Mesendoderm (in vitro differentiated cells): ENCODE data around the gene CLRN2.
A peak's percentile ranks its signal among the peaks of the same experiment; 100 is the strongest.
"Not testable (repeated sequence)": the region's sequence is repeated elsewhere in the genome, so short reads cannot be mapped to it uniquely, and the experiment has no call there.

Source experiments
- DNase-seq: peaks from one replicate; pipeline ENCODE4 v3.0.0; 2013
- H2AK5ac ChIP-seq: 2 replicates; pipeline ENCODE4 v1.6.1; 2013; ENCODE audit warnings: low read length, inconsistent platforms
- H2BK120ac ChIP-seq: 2 replicates; pipeline ENCODE4 v1.6.1; 2013; ENCODE audit warnings: low read depth, mild to moderate bottlenecking, low read length, moderate library complexity, mixed read lengths
- H2BK15ac ChIP-seq: replicated peaks from 2 replicates; pipeline ENCODE4 v1.6.1; 2013; ENCODE audit warnings: low read depth, mild to moderate bottlenecking, moderate library complexity
- H2BK5ac ChIP-seq: 2 replicates; pipeline ENCODE4 v1.6.1; 2013; ENCODE audit warnings: low read length, inconsistent platforms
- H3K18ac ChIP-seq: 2 replicates; pipeline ENCODE4 v1.6.1; 2013; ENCODE audit warnings: mild to moderate bottlenecking, low read length, mixed read lengths
- H3K23ac ChIP-seq: one replicate; pipeline ENCODE4 v1.6.1; 2013; ENCODE audit warnings: low read length
- H3K27ac ChIP-seq: 2 replicates; pipeline ENCODE4 v1.5.1; 2013; ENCODE audit warnings: low read depth, mild to moderate bottlenecking, inconsistent platforms, low read length, moderate library complexity
- H3K27me3 ChIP-seq: 2 replicates; pipeline ENCODE4 v1.6.1; 2013; ENCODE audit warnings: low read length, control low read depth, mild to moderate bottlenecking, inconsistent platforms; ENCODE audit not compliant: insufficient read depth, poor library complexity
- H3K36me3 ChIP-seq: 2 replicates; pipeline ENCODE4 v1.6.1; 2013; ENCODE audit warnings: low read length, inconsistent platforms; ENCODE audit not compliant: control insufficient read depth, insufficient read depth
- H3K4ac ChIP-seq: one replicate; pipeline ENCODE4 v1.6.1; 2013; ENCODE audit warnings: low read depth, mild to moderate bottlenecking, low read length, moderate library complexity
- H3K4me1 ChIP-seq: 2 replicates; pipeline ENCODE4 v1.6.1; 2013; ENCODE audit warnings: low read depth, low read length, inconsistent platforms; ENCODE audit not compliant: control insufficient read depth
- H3K4me2 ChIP-seq: 2 replicates; pipeline ENCODE4 v1.6.1; 2013; ENCODE audit warnings: low read length
- H3K4me3 ChIP-seq: 2 replicates; pipeline ENCODE4 v1.5.1; 2013; ENCODE audit warnings: mild to moderate bottlenecking, low read length
- H3K56ac ChIP-seq: one replicate; pipeline ENCODE4 v1.6.1; 2013; ENCODE audit warnings: low read length
- H3K79me1 ChIP-seq: 2 replicates; pipeline ENCODE4 v1.6.1; 2013; ENCODE audit warnings: low read length, inconsistent platforms
- H3K79me2 ChIP-seq: 2 replicates; pipeline ENCODE4 v1.6.1; 2013; ENCODE audit warnings: mild to moderate bottlenecking, low read length; ENCODE audit not compliant: control insufficient read depth, insufficient read depth
- H3K9ac ChIP-seq: 2 replicates; pipeline ENCODE4 v1.6.1; 2013; ENCODE audit warnings: low read length, inconsistent platforms
- H4K5ac ChIP-seq: one replicate; pipeline ENCODE4 v1.6.1; 2013; ENCODE audit warnings: low read length
- H4K8ac ChIP-seq: one replicate; pipeline ENCODE4 v1.6.1; 2013; ENCODE audit warnings: low read depth, mild to moderate bottlenecking, control low read depth, low read length, moderate library complexity
- WGBS: extraction: QIAGEN DNeasy Blood & Tissue Kit; methylation state at CpG from one replicate; pipeline ENCODE4 v1.1.7; 2013; ENCODE audit warnings: low lambda C conversion rate, missing lambda C conversion rate; ENCODE audit not compliant: insufficient coverage; ENCODE audit errors: extremely low coverage; 5-methylcytosine and 5-hydroxymethylcytosine counted together

The CLRN2 gene

GRCh38 chr4:17565846-17566245 lies 50.9 kb downstream of the CLRN2 start:
- Histone ChIP-seq H3K27me3 (no peaks in the 10 kb centered on the region), H3K18ac (no peak overlapping the region), H3K4me2 (no peak overlapping the region), H3K23ac (no peak overlapping the region), H2BK120ac (no peak overlapping the region), H2BK15ac (no peak overlapping the region), H3K9ac (no peak overlapping the region), H3K4me1 (no peaks in the 10 kb centered on the region), H3K36me3 (no peaks in the 10 kb centered on the region), H4K5ac (no peak overlapping the region), H3K56ac (no peak overlapping the region), H2AK5ac (no peak overlapping the region), H3K4ac (no peak overlapping the region), H3K79me2 (no peaks in the 10 kb centered on the region), H4K8ac (no peak overlapping the region), H2BK5ac (no peak overlapping the region), H3K27ac (no peak overlapping the region), H3K4me3 (no peak overlapping the region), H3K79me1 (no peaks in the 10 kb centered on the region)
- no peak for DNase-seq
- no CpG with 5 or more reads among the region's 3 CpGs for whole genome bisulfite sequencing

- Histone ChIP-seq H3K27ac (no peak overlapping the region), H3K23ac (no peak overlapping the region), H3K79me2 (no peaks in the 10 kb centered on the region), H2BK120ac (no peak overlapping the region), H2AK5ac (no peak overlapping the region), H3K79me1 (no peaks in the 10 kb centered on the region), H4K8ac (no peak overlapping the region), H3K4me2 (no peak overlapping the region), H3K56ac (no peak overlapping the region), H3K36me3 (no peaks in the 10 kb centered on the region), H4K5ac (no peak overlapping the region), H3K18ac (no peak overlapping the region), H2BK5ac (no peak overlapping the region), H3K4ac (no peak overlapping the region), H3K27me3 (no peaks in the 10 kb centered on the region), H3K4me3 (no peak overlapping the region), H3K9ac (no peak overlapping the region), H3K4me1 (no peaks in the 10 kb centered on the region), H2BK15ac (no peak overlapping the region)
- no CpG with 5 or more reads among the region's 2 CpGs for WGBS
- peak; percentile 22 for DNase-seq
Observed at GRCh38 chr4:17567271-17567670, 52.3 kb downstream of the CLRN2 start.

GRCh38 chr4:17574206-17574605 lies 59.2 kb downstream of the CLRN2 start:
- no peak overlapping the region for H3K56ac ChIP-seq
- peaks cover 6% of the 10 kb centered on the region for H3K79me1 ChIP-seq
- peaks cover 5% of the 10 kb centered on the region for H3K4me1 ChIP-seq
- H3K27me3 ChIP-seq = no peaks in the 10 kb centered on the region
- no CpG with 5 or more reads among the region's 4 CpGs for WGBS
- H2BK15ac ChIP-seq = no peak overlapping the region
- no peak overlapping the region for H4K8ac ChIP-seq
- no peaks in the 10 kb centered on the region for H3K79me2 ChIP-seq
- H3K4ac ChIP-seq = no peak overlapping the region
- H4K5ac ChIP-seq = no peak overlapping the region
- no peaks in the 10 kb centered on the region for H3K36me3 ChIP-seq
- H2BK120ac ChIP-seq = no peak overlapping the region
- no peak overlapping the region for H3K9ac ChIP-seq
- no peak overlapping the region for H2AK5ac ChIP-seq
- no peak overlapping the region for H3K23ac ChIP-seq
- H3K18ac ChIP-seq = no peak overlapping the region
- H3K27ac ChIP-seq = no peak overlapping the region
- H2BK5ac ChIP-seq = no peak overlapping the region
- no peak for DNase-seq
- no peak overlapping the region for H3K4me3 ChIP-seq
- H3K4me2 ChIP-seq = no peak overlapping the region

- not testable (repeated sequence) for H2AK5ac ChIP-seq, H2BK15ac ChIP-seq, H3K27ac ChIP-seq, H4K8ac ChIP-seq, H3K18ac ChIP-seq, H3K4ac ChIP-seq, H3K27me3 ChIP-seq, H2BK5ac ChIP-seq, H3K79me1 ChIP-seq, H3K4me3 ChIP-seq, H3K56ac ChIP-seq, H3K4me2 ChIP-seq, H2BK120ac ChIP-seq, H3K36me3 ChIP-seq, H3K4me1 ChIP-seq, H4K5ac ChIP-seq, DNase-seq, H3K9ac ChIP-seq, H3K79me2 ChIP-seq, H3K23ac ChIP-seq
- WGBS = no CpG with 5 or more reads among the region's 12 CpGs
Observed at GRCh38 chr4:17575177-17575576, 60.2 kb downstream of the CLRN2 start.
